GM23338 (cell line): ENCODE data around the gene ZBTB7C. TPM values are rescaled to one million over a fixed set of nuclear protein-coding genes. Genes with fewer than 3 reads are reported as not detected.

Experiments used
- CREB1 ChIP-seq: fragments of 250-450 bp; sonication (Bioruptor Pico); IDR thresholded peaks from 2 replicates; pipeline ENCODE4 v1.5.0; 2020; ENCODE audit warnings: low read depth, mild to moderate bottlenecking, moderate library complexity
- EZH2 ChIP-seq: fragments of 200-600 bp; sonication (generic); IDR thresholded peaks from one replicate; pipeline ENCODE4 v1.8.0; 2017; ENCODE audit warnings: antibody characterized with exemption, mild to moderate bottlenecking, low read depth; ENCODE audit not compliant: unreplicated experiment
- JUNB ChIP-seq: IDR thresholded peaks from one replicate; pipeline ENCODE4 v1.6.1; 2016; ENCODE audit warnings: antibody characterized with exemption; ENCODE audit not compliant: unreplicated experiment
- POLR2AphosphoS5 ChIP-seq: IDR thresholded peaks from 2 replicates; pipeline ENCODE4 v1.6.1; 2016; ENCODE audit warnings: antibody characterized with exemption, low read depth
- STAT1 ChIP-seq: IDR thresholded peaks from one replicate; pipeline ENCODE4 v1.6.1; 2016; ENCODE audit warnings: antibody characterized with exemption; ENCODE audit not compliant: unreplicated experiment
- ZNF331 ChIP-seq: fragments of 250-450 bp; sonication (Bioruptor Pico); IDR thresholded peaks from 2 replicates; pipeline ENCODE4 v1.5.0; 2020; ENCODE audit warnings: low read depth, mild to moderate bottlenecking, moderate library complexity
- polyA plus RNA-seq: library from polyadenylated mRNA; unstranded; fragments of >200 nt; fragmentation: Nextera tagmentation; extraction: Ambion mirVana; gene quantifications from 2 replicates; pipeline ENCODE4 v1.2.1, GENCODE V29; 2016
- total RNA-seq: library from RNA; depleted of rRNA; stranded (reverse); fragments of >200 nt; shearing (Covaris generic); gene quantifications from 2 replicates; pipeline ENCODE4 v1.2.3, GENCODE V29; 2014
- TF ChIP-seq, protein P1 (sequence below): fragments of 250-450 bp; sonication (Bioruptor Pico); IDR thresholded peaks from 2 replicates; pipeline ENCODE4 v1.5.0; 2020; ENCODE audit warnings: mild to moderate bottlenecking, moderate library complexity
- TF ChIP-seq, protein P2 (sequence below): IDR thresholded peaks from one replicate; pipeline ENCODE4 v1.6.1; 2018; ENCODE audit warnings: antibody characterized with exemption; ENCODE audit not compliant: unreplicated experiment

ZBTB7C gene
- total and polyA plus RNA-seq, 2 experiments from 2014 or later = 0.03 to 0.14 TPM

DNA sequence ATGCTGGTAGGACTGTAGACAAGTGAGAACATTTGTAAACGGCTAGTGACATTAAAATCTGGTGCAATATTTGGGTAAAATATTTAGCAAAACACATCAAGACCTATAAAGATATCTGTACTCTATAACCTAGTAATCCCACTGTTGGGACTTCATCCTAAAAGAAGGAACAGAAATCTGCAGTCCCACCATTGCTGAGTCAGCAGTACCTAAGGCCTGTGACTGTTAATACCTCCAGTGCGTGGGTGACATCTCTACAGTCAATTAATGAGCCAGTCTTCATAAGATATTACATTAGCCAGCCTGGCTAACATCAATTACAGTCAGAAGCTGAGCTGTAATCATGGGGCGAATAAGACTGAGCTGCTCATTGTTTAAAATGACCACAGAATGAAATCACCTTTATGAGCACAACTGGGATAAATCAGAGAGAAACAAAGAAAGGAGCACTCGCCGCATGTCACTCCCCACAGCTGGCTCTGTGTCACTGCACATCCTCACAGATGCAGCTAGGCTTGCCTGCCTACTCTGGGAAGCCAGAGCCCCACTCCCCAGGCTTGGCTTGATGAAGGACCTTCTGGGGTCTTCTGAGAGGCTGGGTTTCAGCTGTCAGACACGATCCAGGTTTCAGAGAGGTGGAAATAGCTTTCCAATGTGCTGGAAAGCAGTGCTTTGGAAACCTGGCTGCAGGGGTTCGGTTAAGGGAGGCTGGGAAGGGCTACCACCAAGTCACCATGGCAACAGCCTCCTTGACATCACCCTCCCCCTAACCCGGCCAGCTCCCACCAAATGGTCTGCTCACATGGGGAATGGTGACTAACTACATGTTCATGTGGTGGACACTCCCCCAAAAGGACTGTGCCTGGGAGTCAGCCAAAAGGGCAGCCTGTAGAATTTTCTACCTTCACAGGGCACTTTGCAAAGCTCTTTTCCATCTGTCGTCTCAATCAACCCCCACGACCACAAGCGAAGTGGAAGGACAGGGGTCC, 145.0 kb downstream of the ZBTB7C start (continued):
- TF ChIP-seq, protein P1, sequence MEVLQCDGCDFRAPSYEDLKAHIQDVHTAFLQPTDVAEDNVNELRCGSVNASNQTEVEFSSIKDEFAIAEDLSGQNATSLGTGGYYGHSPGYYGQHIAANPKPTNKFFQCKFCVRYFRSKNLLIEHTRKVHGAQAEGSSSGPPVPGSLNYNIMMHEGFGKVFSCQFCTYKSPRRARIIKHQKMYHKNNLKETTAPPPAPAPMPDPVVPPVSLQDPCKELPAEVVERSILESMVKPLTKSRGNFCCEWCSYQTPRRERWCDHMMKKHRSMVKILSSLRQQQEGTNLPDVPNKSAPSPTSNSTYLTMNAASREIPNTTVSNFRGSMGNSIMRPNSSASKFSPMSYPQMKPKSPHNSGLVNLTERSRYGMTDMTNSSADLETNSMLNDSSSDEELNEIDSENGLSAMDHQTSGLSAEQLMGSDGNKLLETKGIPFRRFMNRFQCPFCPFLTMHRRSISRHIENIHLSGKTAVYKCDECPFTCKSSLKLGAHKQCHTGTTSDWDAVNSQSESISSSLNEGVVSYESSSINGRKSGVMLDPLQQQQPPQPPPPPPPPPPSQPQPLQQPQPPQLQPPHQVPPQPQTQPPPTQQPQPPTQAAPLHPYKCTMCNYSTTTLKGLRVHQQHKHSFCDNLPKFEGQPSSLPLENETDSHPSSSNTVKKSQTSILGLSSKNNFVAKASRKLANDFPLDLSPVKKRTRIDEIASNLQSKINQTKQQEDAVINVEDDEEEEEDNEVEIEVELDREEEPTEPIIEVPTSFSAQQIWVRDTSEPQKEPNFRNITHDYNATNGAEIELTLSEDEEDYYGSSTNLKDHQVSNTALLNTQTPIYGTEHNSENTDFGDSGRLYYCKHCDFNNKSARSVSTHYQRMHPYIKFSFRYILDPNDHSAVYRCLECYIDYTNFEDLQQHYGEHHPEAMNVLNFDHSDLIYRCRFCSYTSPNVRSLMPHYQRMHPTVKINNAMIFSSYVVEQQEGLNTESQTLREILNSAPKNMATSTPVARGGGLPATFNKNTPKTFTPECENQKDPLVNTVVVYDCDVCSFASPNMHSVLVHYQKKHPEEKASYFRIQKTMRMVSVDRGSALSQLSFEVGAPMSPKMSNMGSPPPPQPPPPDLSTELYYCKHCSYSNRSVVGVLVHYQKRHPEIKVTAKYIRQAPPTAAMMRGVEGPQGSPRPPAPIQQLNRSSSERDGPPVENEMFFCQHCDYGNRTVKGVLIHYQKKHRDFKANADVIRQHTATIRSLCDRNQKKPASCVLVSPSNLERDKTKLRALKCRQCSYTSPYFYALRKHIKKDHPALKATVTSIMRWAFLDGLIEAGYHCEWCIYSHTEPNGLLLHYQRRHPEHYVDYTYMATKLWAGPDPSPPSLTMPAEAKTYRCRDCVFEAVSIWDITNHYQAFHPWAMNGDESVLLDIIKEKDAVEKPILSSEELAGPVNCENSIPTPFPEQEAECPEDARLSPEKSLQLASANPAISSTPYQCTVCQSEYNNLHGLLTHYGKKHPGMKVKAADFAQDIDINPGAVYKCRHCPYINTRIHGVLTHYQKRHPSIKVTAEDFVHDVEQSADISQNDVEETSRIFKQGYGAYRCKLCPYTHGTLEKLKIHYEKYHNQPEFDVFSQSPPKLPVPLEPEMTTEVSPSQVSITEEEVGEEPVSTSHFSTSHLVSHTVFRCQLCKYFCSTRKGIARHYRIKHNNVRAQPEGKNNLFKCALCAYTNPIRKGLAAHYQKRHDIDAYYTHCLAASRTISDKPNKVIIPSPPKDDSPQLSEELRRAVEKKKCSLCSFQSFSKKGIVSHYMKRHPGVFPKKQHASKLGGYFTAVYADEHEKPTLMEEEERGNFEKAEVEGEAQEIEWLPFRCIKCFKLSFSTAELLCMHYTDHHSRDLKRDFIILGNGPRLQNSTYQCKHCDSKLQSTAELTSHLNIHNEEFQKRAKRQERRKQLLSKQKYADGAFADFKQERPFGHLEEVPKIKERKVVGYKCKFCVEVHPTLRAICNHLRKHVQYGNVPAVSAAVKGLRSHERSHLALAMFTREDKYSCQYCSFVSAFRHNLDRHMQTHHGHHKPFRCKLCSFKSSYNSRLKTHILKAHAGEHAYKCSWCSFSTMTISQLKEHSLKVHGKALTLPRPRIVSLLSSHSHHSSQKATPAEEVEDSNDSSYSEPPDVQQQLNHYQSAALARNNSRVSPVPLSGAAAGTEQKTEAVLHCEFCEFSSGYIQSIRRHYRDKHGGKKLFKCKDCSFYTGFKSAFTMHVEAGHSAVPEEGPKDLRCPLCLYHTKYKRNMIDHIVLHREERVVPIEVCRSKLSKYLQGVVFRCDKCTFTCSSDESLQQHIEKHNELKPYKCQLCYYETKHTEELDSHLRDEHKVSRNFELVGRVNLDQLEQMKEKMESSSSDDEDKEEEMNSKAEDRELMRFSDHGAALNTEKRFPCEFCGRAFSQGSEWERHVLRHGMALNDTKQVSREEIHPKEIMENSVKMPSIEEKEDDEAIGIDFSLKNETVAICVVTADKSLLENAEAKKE (CRISPR knock-in tag) = no peak
- TF ChIP-seq JUNB (no peak), POLR2AphosphoS5 (no peak), STAT1 (no peak), ZNF331 (no peak), CREB1 (no peak), EZH2 (no peak)
- TF ChIP-seq, protein P2, sequence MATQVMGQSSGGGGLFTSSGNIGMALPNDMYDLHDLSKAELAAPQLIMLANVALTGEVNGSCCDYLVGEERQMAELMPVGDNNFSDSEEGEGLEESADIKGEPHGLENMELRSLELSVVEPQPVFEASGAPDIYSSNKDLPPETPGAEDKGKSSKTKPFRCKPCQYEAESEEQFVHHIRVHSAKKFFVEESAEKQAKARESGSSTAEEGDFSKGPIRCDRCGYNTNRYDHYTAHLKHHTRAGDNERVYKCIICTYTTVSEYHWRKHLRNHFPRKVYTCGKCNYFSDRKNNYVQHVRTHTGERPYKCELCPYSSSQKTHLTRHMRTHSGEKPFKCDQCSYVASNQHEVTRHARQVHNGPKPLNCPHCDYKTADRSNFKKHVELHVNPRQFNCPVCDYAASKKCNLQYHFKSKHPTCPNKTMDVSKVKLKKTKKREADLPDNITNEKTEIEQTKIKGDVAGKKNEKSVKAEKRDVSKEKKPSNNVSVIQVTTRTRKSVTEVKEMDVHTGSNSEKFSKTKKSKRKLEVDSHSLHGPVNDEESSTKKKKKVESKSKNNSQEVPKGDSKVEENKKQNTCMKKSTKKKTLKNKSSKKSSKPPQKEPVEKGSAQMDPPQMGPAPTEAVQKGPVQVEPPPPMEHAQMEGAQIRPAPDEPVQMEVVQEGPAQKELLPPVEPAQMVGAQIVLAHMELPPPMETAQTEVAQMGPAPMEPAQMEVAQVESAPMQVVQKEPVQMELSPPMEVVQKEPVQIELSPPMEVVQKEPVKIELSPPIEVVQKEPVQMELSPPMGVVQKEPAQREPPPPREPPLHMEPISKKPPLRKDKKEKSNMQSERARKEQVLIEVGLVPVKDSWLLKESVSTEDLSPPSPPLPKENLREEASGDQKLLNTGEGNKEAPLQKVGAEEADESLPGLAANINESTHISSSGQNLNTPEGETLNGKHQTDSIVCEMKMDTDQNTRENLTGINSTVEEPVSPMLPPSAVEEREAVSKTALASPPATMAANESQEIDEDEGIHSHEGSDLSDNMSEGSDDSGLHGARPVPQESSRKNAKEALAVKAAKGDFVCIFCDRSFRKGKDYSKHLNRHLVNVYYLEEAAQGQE = no peak
